WTC11 (cell line): ENCODE data around the gene IER2. TPM values are rescaled to one million over a fixed set of nuclear protein-coding genes. Genes with fewer than 3 reads are reported as not detected.

Experiments
- ATAC-seq: fragments of 200-7000 bp; cut with Tn5 transposase; 2 replicates; pipeline ENCODE4 v1.10.0; 2021; ENCODE audit warnings: mild to moderate bottlenecking, moderate library complexity
- CTCF ChIA-PET: fragments of 300-600 bp; sonication (Branson Sonifier 250); formaldehyde crosslinking; loops from one replicate; lab custom pipeline; 2021; ENCODE audit warnings: antibody characterized with exemption; lab: Charles Lee
- POLR2A ChIA-PET: fragments of 350-600 bp; sonication (Branson Sonifier 250); formaldehyde crosslinking; loops from one replicate; lab custom pipeline; 2021; ENCODE audit warnings: antibody characterized with exemption; lab: Charles Lee
- DNase-seq: peaks from one replicate; pipeline ENCODE4 v3.0.0; 2021; ENCODE audit warnings: low spot score
- H3K27ac Mint-ChIP-seq: 2 replicates; pipeline ENCODE4 v1.8.0; 2021; ENCODE audit warnings: mixed read lengths
- H3K27me3 Mint-ChIP-seq: 2 replicates; pipeline ENCODE4 v1.8.0; 2021; ENCODE audit warnings: low read depth, mild to moderate bottlenecking, moderate library complexity, mixed read lengths
- H3K36me3 Mint-ChIP-seq: 2 replicates; pipeline ENCODE4 v1.8.0; 2021; ENCODE audit warnings: mixed read lengths
- H3K4me1 Mint-ChIP-seq: 2 replicates; pipeline ENCODE4 v1.8.0; 2022; ENCODE audit warnings: mixed read lengths
- H3K4me3 Mint-ChIP-seq: 2 replicates; pipeline ENCODE4 v1.8.0; 2021; ENCODE audit warnings: mild to moderate bottlenecking, moderate library complexity, mixed read lengths
- H3K9me3 Mint-ChIP-seq: 2 replicates; pipeline ENCODE4 v1.8.0; 2021; ENCODE audit warnings: mixed read lengths
- CBFB ChIP-seq: sonication (generic); formaldehyde crosslinking; IDR thresholded peaks from 2 replicates; pipeline ENCODE4 v1.8.1; 2022; ENCODE audit warnings: mild to moderate bottlenecking, low read depth, missing genetic modification reagents
- CREM ChIP-seq: sonication (generic); formaldehyde crosslinking; IDR thresholded peaks from 2 replicates; pipeline ENCODE4 v1.8.1; 2022; ENCODE audit warnings: mild to moderate bottlenecking, missing genetic modification reagents, moderate library complexity
- E2F4 ChIP-seq: sonication (generic); formaldehyde crosslinking; IDR thresholded peaks from 2 replicates; pipeline ENCODE4 v1.8.1; 2022; ENCODE audit warnings: low read depth, mild to moderate bottlenecking, moderate library complexity, missing genetic modification reagents, borderline replicate concordance
- EMX1 ChIP-seq: fragments of 250-450 bp; sonication (Bioruptor Pico); IDR thresholded peaks from 2 replicates; pipeline ENCODE4 v1.8.0; 2021; ENCODE audit warnings: mild to moderate bottlenecking
- ERG ChIP-seq: fragments of 250-450 bp; sonication (Bioruptor Pico); IDR thresholded peaks from 2 replicates; pipeline ENCODE4 v1.8.0; 2021; ENCODE audit warnings: mild to moderate bottlenecking
- ESRRA ChIP-seq: sonication (generic); formaldehyde crosslinking; IDR thresholded peaks from 2 replicates; pipeline ENCODE4 v1.8.1; 2022; ENCODE audit warnings: mild to moderate bottlenecking, missing genetic modification reagents, borderline replicate concordance
- FOXJ3 ChIP-seq: sonication (generic); formaldehyde crosslinking; IDR thresholded peaks from 2 replicates; pipeline ENCODE4 v1.9.0; 2021; ENCODE audit warnings: missing genetic modification reagents, mild to moderate bottlenecking, borderline replicate concordance
- FOXP1 ChIP-seq: sonication (generic); formaldehyde crosslinking; IDR thresholded peaks from 2 replicates; pipeline ENCODE4 v1.8.0; 2022; ENCODE audit warnings: missing genetic modification reagents, mild to moderate bottlenecking, moderate library complexity, borderline replicate concordance
- GABPB1 ChIP-seq: sonication (generic); formaldehyde crosslinking; IDR thresholded peaks from 2 replicates; pipeline ENCODE4 v1.8.1; 2023; ENCODE audit warnings: mild to moderate bottlenecking, missing genetic modification reagents
- GRHL2 ChIP-seq: fragments of 250-450 bp; sonication (Bioruptor Pico); IDR thresholded peaks from 2 replicates; pipeline ENCODE4 v1.8.0; 2022; ENCODE audit warnings: mild to moderate bottlenecking, moderate library complexity; ENCODE audit not compliant: insufficient replicate concordance, severe bottlenecking
- GTF2I ChIP-seq: fragments of 250-450 bp; sonication (Bioruptor Pico); conservative IDR thresholded peaks from 2 replicates; pipeline ENCODE4 v1.4.0; 2021; ENCODE audit warnings: mild to moderate bottlenecking
- HMGA2 ChIP-seq: fragments of 250-450 bp; sonication (Bioruptor Pico); IDR thresholded peaks from 2 replicates; pipeline ENCODE4 v1.4.0; 2021; ENCODE audit warnings: mild to moderate bottlenecking, moderate library complexity
- IRF2 ChIP-seq: sonication (generic); formaldehyde crosslinking; IDR thresholded peaks from 2 replicates; pipeline ENCODE4 v1.8.0; 2022; ENCODE audit warnings: low read depth, missing genetic modification reagents, borderline replicate concordance
- JUN ChIP-seq: sonication (generic); formaldehyde crosslinking; IDR thresholded peaks from 2 replicates; pipeline ENCODE4 v1.8.0; 2023; ENCODE audit warnings: mild to moderate bottlenecking, missing genetic modification reagents
- NFYB ChIP-seq: sonication (generic); formaldehyde crosslinking; conservative IDR thresholded peaks from 2 replicates; pipeline ENCODE4 v1.8.0; 2022; ENCODE audit warnings: low read depth, missing genetic modification reagents
- NR1H2 ChIP-seq: sonication (generic); formaldehyde crosslinking; IDR thresholded peaks from 2 replicates; pipeline ENCODE4 v1.9.0; 2021; ENCODE audit warnings: mild to moderate bottlenecking, moderate library complexity, missing genetic modification reagents
- NR2C2 ChIP-seq: sonication (generic); formaldehyde crosslinking; IDR thresholded peaks from 2 replicates; pipeline ENCODE4 v1.8.0; 2022; ENCODE audit warnings: mild to moderate bottlenecking, missing genetic modification reagents
- RELA ChIP-seq: sonication (generic); formaldehyde crosslinking; IDR thresholded peaks from 2 replicates; pipeline ENCODE4 v1.8.1; 2022; ENCODE audit warnings: missing genetic modification reagents, mild to moderate bottlenecking, borderline replicate concordance
- SOX15 ChIP-seq: fragments of 250-450 bp; sonication (Bioruptor Pico); IDR thresholded peaks from 2 replicates; pipeline ENCODE4 v1.9.0; 2021; ENCODE audit warnings: mild to moderate bottlenecking
- SP1 ChIP-seq: sonication (generic); formaldehyde crosslinking; conservative IDR thresholded peaks from 2 replicates; pipeline ENCODE4 v1.8.1; 2022; ENCODE audit warnings: missing genetic modification reagents
- TCF7 ChIP-seq: sonication (generic); formaldehyde crosslinking; IDR thresholded peaks from 2 replicates; pipeline ENCODE4 v1.8.0; 2022; ENCODE audit warnings: mild to moderate bottlenecking, low read depth, missing genetic modification reagents, moderate library complexity
- TEAD1 ChIP-seq: sonication (generic); formaldehyde crosslinking; IDR thresholded peaks from 2 replicates; pipeline ENCODE4 v1.8.0; 2022; ENCODE audit warnings: mild to moderate bottlenecking, missing genetic modification reagents
- TP53 ChIP-seq: sonication (generic); formaldehyde crosslinking; IDR thresholded peaks from 2 replicates; pipeline ENCODE4 v1.8.1; 2023; ENCODE audit warnings: mild to moderate bottlenecking, missing genetic modification reagents
- ZBTB43 ChIP-seq: sonication (generic); formaldehyde crosslinking; IDR thresholded peaks from 2 replicates; pipeline ENCODE4 v1.8.1; 2023; ENCODE audit warnings: mild to moderate bottlenecking, missing genetic modification reagents
- ZMAT4 ChIP-seq: fragments of 250-450 bp; sonication (Bioruptor Pico); IDR thresholded peaks from 2 replicates; pipeline ENCODE4 v1.9.0; 2021; ENCODE audit warnings: mild to moderate bottlenecking
- ZNF121 ChIP-seq: sonication (generic); formaldehyde crosslinking; IDR thresholded peaks from 2 replicates; pipeline ENCODE4 v1.8.0; 2023; ENCODE audit warnings: missing genetic modification reagents
- ZNF219 ChIP-seq: sonication (generic); formaldehyde crosslinking; IDR thresholded peaks from 2 replicates; pipeline ENCODE4 v1.8.0; 2023; ENCODE audit warnings: missing genetic modification reagents, mild to moderate bottlenecking, borderline replicate concordance
- ZNF317 ChIP-seq: sonication (generic); formaldehyde crosslinking; IDR thresholded peaks from 2 replicates; pipeline ENCODE4 v1.8.1; 2023; ENCODE audit warnings: low read depth, mild to moderate bottlenecking, moderate library complexity, missing genetic modification reagents, borderline replicate concordance
- ZNF423 ChIP-seq: fragments of 250-450 bp; sonication (Bioruptor Pico); IDR thresholded peaks from 2 replicates; pipeline ENCODE4 v2.1.2; 2022; ENCODE audit warnings: mild to moderate bottlenecking, moderate library complexity
- total RNA-seq: library from RNA; stranded (reverse); gene quantifications from 3 replicates; pipeline ENCODE4 v1.2.3, GENCODE V29; 2021
- TF ChIP-seq, protein P1 (sequence below): fragments of 250-450 bp; sonication (Bioruptor Pico); conservative IDR thresholded peaks from 2 replicates; pipeline ENCODE4 v1.9.0; 2021; ENCODE audit warnings: mild to moderate bottlenecking
- TF ChIP-seq, protein P2 (sequence below): sonication (generic); formaldehyde crosslinking; IDR thresholded peaks from 2 replicates; pipeline ENCODE4 v1.8.0; 2022; ENCODE audit warnings: mild to moderate bottlenecking, missing genetic modification reagents
- TF ChIP-seq, protein P3 (sequence below): sonication (generic); formaldehyde crosslinking; IDR thresholded peaks from 2 replicates; pipeline ENCODE4 v1.8.0; 2022; ENCODE audit warnings: mild to moderate bottlenecking, missing genetic modification reagents

IER2 gene
- total RNA-seq, 1 experiment from 2014 or later: 138 TPM

DNA sequence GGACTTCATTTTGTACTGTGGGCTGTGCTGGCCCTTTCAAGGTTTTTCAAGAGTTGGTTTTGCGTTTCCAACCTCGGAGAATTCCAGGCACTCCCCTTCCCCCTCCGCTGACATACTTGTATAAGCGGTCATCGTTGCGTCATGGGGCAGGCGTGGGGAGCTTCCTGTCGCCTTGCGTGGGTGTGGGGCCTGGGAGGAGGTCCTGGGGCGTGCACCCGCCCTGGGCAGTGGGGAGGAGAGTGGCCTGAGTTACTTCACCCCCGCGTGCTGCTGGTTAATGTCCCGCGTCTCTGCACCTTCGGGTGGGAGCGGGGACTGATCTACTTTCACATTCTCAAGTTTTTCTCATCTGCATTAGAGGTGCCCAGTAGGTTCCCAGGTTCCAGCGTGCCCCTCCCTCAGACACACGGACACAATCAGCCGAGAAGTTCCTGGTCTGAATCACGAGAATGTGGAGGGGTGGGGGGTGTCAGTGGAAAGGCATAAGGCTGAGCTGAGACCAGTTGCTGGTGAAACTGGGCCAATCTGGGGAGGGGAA lies 4.1 kb downstream of the IER2 start:
- CTCF ChIA-PET: interaction anchor here (0.5 to 1.7 kb wide), 3 partner anchors 10 to 40 kb away, joined by 3 to 12 read pairs (median 3); no protein-coding TSS in a partner anchor
- no peak for TF ChIP-seq EMX1 (CRISPR knock-in tag)
- no peak for TF ChIP-seq NR1H2 (CRISPR knock-in tag)
- no peak for TF ChIP-seq SP1 (CRISPR knock-in tag)
- no peak for TF ChIP-seq CBFB (CRISPR knock-in tag)
- no peak for TF ChIP-seq ERG (CRISPR knock-in tag)
- no peak for TF ChIP-seq SOX15 (CRISPR knock-in tag)
- no peak for TF ChIP-seq GRHL2 (CRISPR knock-in tag)
- no peak for TF ChIP-seq E2F4 (CRISPR knock-in tag)
- TF ChIP-seq ZMAT4 (CRISPR knock-in tag): 0 out of 2 replicates have a peak, but pooled peaks have one; percentile 6
- TF ChIP-seq ZNF317 (CRISPR knock-in tag): no peak
- TF ChIP-seq, protein P1, sequence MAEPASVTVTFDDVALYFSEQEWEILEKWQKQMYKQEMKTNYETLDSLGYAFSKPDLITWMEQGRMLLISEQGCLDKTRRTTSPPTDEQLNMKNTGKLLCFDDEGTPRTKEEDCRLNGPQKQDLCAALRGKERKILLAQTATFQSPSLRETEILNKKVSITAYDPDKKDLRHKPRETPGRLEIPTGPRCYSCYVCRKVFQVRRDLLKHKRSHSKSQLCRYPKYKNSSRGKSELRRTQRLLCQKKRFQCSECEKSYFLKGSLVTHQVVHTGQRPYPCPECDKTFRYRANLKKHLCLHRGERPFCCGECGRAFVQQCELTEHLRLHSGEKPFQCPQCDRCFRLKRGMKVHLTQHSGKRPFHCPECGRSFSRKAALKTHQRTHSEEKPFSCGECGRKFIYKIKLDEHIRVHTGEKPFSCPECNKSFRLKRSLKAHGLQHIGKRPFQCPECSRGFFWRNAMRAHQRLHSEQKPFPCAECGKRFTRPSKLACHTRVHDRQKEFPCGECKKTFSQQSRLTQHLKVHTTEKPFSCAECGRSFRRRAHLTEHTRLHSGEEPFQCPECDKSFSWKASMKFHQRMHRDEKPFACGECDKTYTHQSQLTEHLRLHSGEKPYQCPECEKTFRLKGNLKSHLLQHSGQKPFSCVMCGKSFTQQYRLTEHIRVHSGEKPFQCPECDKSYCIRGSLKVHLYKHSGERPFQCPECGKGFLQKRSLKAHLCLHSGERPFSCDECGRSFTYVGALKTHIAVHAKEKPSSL (CRISPR knock-in tag): no peak
- TF ChIP-seq FOXJ3: no peak
- TF ChIP-seq, protein P2, sequence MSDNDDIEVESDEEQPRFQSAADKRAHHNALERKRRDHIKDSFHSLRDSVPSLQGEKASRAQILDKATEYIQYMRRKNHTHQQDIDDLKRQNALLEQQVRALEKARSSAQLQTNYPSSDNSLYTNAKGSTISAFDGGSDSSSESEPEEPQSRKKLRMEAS (CRISPR knock-in tag): 0 out of 2 replicates have a peak, but pooled peaks have one; percentile 13
- TF ChIP-seq RELA: no peak
- TF ChIP-seq, protein P3, sequence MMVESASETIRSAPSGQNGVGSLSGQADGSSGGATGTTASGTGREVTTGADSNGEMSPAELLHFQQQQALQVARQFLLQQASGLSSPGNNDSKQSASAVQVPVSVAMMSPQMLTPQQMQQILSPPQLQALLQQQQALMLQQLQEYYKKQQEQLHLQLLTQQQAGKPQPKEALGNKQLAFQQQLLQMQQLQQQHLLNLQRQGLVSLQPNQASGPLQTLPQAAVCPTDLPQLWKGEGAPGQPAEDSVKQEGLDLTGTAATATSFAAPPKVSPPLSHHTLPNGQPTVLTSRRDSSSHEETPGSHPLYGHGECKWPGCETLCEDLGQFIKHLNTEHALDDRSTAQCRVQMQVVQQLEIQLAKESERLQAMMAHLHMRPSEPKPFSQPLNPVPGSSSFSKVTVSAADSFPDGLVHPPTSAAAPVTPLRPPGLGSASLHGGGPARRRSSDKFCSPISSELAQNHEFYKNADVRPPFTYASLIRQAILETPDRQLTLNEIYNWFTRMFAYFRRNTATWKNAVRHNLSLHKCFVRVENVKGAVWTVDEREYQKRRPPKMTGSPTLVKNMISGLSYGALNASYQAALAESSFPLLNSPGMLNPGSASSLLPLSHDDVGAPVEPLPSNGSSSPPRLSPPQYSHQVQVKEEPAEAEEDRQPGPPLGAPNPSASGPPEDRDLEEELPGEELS (CRISPR knock-in tag): no peak
- no peak for TF ChIP-seq JUN (CRISPR knock-in tag)
- no peak for TF ChIP-seq NFYB
- TF ChIP-seq GTF2I: no peak
- peak; percentile 94 for TF ChIP-seq GABPB1 (CRISPR knock-in tag)
- TF ChIP-seq ZNF121 (CRISPR knock-in tag): no peak
- no peak for TF ChIP-seq IRF2 (CRISPR knock-in tag)
- no peak for TF ChIP-seq ZNF219 (CRISPR knock-in tag)
- no peak for TF ChIP-seq NR2C2
- TF ChIP-seq TP53 (CRISPR knock-in tag): no peak
- TF ChIP-seq FOXP1: no peak
- TF ChIP-seq HMGA2 (CRISPR knock-in tag): no peak
- 0 out of 2 replicates have a peak, but pooled peaks have one; percentile 29 for TF ChIP-seq ESRRA
- TF ChIP-seq ZNF423: no peak
- TF ChIP-seq ZBTB43 (CRISPR knock-in tag): no peak
- peak; percentile 61; the same call in 1 of the 2 replicates for TF ChIP-seq TEAD1 (CRISPR knock-in tag)
- no peak for TF ChIP-seq TCF7 (CRISPR knock-in tag)
- TF ChIP-seq CREM (CRISPR knock-in tag): no peak

More for the DNA sequence above, 4.1 kb downstream of the IER2 start:
- Mint-ChIP-seq H3K36me3 (peaks cover 20% of the 10 kb centered on the region), H3K27ac (peak overlapping the region; percentile 99), H3K27me3 (peaks cover 7% of the 10 kb centered on the region; the same call in 1 of the 2 replicates), H3K9me3 (no peaks in the 10 kb centered on the region), H3K4me1 (peaks cover 24% of the 10 kb centered on the region), H3K4me3 (peak overlapping the region; percentile 92)
- ATAC-seq (no peak), DNase-seq (no peak)
- POLR2A ChIA-PET: interaction anchor here (0.9 to 5.5 kb wide), 5 partner anchors 11 to 594 kb away, joined by 3 to 167 read pairs (median 4); a partner anchor contains a TSS
